Caco-2 (cell line): Measurements from ENCODE around the gene TMEM203. TPM values are rescaled to one million over a fixed set of nuclear protein-coding genes. Genes with fewer than 3 reads are reported as not detected.

Experiments used
- BruUV-seq: library from RNA; stranded (reverse); fragments of 400-500 nt; replicated peaks from 2 replicates; lab custom pipeline; 2021; lab: Mats Ljungman, UMichigan
- CTCF ChIA-PET: fragments of 300-600 bp; sonication (Branson Sonifier 250); formaldehyde crosslinking; loops from one replicate; lab custom pipeline; 2022; ENCODE audit warnings: antibody characterized with exemption; lab: Charles Lee
- POLR2A ChIA-PET: fragments of 300-600 bp; sonication (Branson Sonifier 250); formaldehyde crosslinking; loops from one replicate; lab custom pipeline; 2022; ENCODE audit warnings: antibody characterized with exemption; lab: Charles Lee
- DNase-seq, 2 experiments: peaks; one replicate each; pipeline versions ENCODE4 v3.0.0 to v3.0.0-alpha.2; 2020 to 2022
- H3K27me3 ChIP-seq: replicated peaks from 2 replicates; pipeline ENCODE4 v1.6.0; 2011; ENCODE audit warnings: low read length; ENCODE audit not compliant: control insufficient read depth, insufficient read depth
- H3K36me3 ChIP-seq: 2 replicates; pipeline ENCODE4 v1.5.1; 2011; ENCODE audit warnings: low read length; ENCODE audit not compliant: control insufficient read depth, insufficient read depth
- H3K4me1 ChIP-seq: fragments of 250-450 bp; sonication (Bioruptor Pico); 2 replicates; pipeline ENCODE4 v1.5.1; 2020; ENCODE audit warnings: mild to moderate bottlenecking
- H3K4me3 ChIP-seq: 2 replicates; pipeline ENCODE4 v1.5.1; 2011; ENCODE audit warnings: low read depth, mild to moderate bottlenecking, control low read depth, low read length
- H3K9me3 ChIP-seq: fragments of 250-450 bp; sonication (Bioruptor Pico); 2 replicates; pipeline ENCODE4 v1.5.1; 2020; ENCODE audit warnings: mild to moderate bottlenecking, moderate library complexity
- H3K27ac Mint-ChIP-seq: one replicate; pipeline ENCODE4 v1.8.0; 2022; ENCODE audit warnings: mixed read lengths; ENCODE audit not compliant: unreplicated experiment
- H3K27me3 Mint-ChIP-seq: one replicate; pipeline ENCODE4 v1.8.0; 2022; ENCODE audit warnings: mixed read lengths; ENCODE audit not compliant: insufficient read depth, unreplicated experiment
- H3K36me3 Mint-ChIP-seq: one replicate; pipeline ENCODE4 v1.8.0; 2022; ENCODE audit warnings: mild to moderate bottlenecking, mixed read lengths; ENCODE audit not compliant: insufficient read depth, unreplicated experiment
- H3K4me1 Mint-ChIP-seq: one replicate; pipeline ENCODE4 v1.8.0; 2022; ENCODE audit warnings: low read depth, mixed read lengths; ENCODE audit not compliant: unreplicated experiment
- H3K4me3 Mint-ChIP-seq: one replicate; pipeline ENCODE4 v1.8.0; 2022; ENCODE audit warnings: mild to moderate bottlenecking, moderate library complexity, mixed read lengths; ENCODE audit not compliant: unreplicated experiment
- H3K9me3 Mint-ChIP-seq: one replicate; pipeline ENCODE4 v1.8.0; 2022; ENCODE audit warnings: mixed read lengths; ENCODE audit not compliant: unreplicated experiment
- CTCF ChIP-seq, 2 experiments: fragments of 200-600 bp in 1 of 2; IDR thresholded peaks; 1 replicate in 1 of 2; 2 replicates in 1 of 2; pipeline versions ENCODE4 v1.5.1 to v1.8.0; 2011 to 2022; ENCODE audit warnings: antibody characterized with exemption in 1 of 2, control low read depth in 1 of 2, inconsistent platforms in 1 of 2, low read depth in 1 of 2, low read length in 1 of 2, mild to moderate bottlenecking in 1 of 2, moderate library complexity in 1 of 2; ENCODE audit not compliant: insufficient read depth in 1 of 2, severe bottlenecking in 1 of 2, unreplicated experiment in 1 of 2
- intact Hi-C: fragments of 100-400 bp; cut with micrococcal nuclease; formaldehyde crosslinking; loops from one replicate; pipeline ENCODE4 v1.10.0; 2022; ENCODE audit not compliant: unreplicated experiment
- total RNA-seq: library from RNA; stranded (reverse); gene quantifications from 2 replicates; pipeline ENCODE4 v1.2.3, GENCODE V29; 2022

Gene TMEM203
- total RNA-seq, 1 experiment from 2014 or later = 38.4 TPM

GRCh38 chr9:137167747-137168572 lies 37.5 kb downstream of the TMEM203 start:
- no peaks in the 10 kb centered on the region for H3K9me3 ChIP-seq
- BruUV-seq = no TSS peak
- Mint-ChIP-seq H3K36me3 (peaks cover under 1% of the 10 kb centered on the region), H3K27me3 (peaks cover 4% of the 10 kb centered on the region), H3K4me1 (peaks cover 6% of the 10 kb centered on the region), H3K9me3 (no peaks in the 10 kb centered on the region), H3K4me3 (peak overlapping the region; percentile 79), H3K27ac (no peak overlapping the region)
- intact Hi-C loops = loop anchor here (5.0 kb wide), 1 partner anchor 41 kb away; no protein-coding TSS in a partner anchor
- H3K4me3 ChIP-seq = peak overlapping the region; percentile 74
- peaks cover 2% of the 10 kb centered on the region; the same call in 1 of the 2 replicates for H3K27me3 ChIP-seq
- no peaks in the 10 kb centered on the region for H3K36me3 ChIP-seq
- ChIA-PET POLR2A (interaction anchor here (0.5 to 1.6 kb wide), 3 partner anchors 33 to 684 kb away, joined by 3 to 5 read pairs (median 5); partner anchors contain the start of gene TPRN), CTCF (interaction anchor here (0.6 to 3.1 kb wide), 7 partner anchors 9 to 274 kb away, joined by 3 to 16 read pairs (median 8); partner anchors contain the start of genes ANAPC2, RNF224 and SSNA1)
- peaks cover 13% of the 10 kb centered on the region for H3K4me1 ChIP-seq
- DNase-seq = peak; percentile 83 to 85
- no peak for TF ChIP-seq CTCF (IDR thresholded peaks at IDR 0.05; ENCODE audit: insufficient read depth in 1 of 2, low read depth in 1 of 2, low read length in 1 of 2, severe bottlenecking in 1 of 2, unreplicated experiment in 1 of 2)

- ChIA-PET POLR2A (no interaction called here), CTCF (interaction anchor here (0.6 to 3.1 kb wide), 5 partner anchors 9 to 138 kb away, joined by 3 to 16 read pairs (median 8); partner anchors contain the start of genes ANAPC2 and SSNA1)
- H3K4me3 Mint-ChIP-seq = peak overlapping the region; percentile 79
- Histone ChIP-seq H3K36me3 (no peaks in the 10 kb centered on the region), H3K9me3 (no peaks in the 10 kb centered on the region), H3K4me3 (no peak overlapping the region), H3K4me1 (peaks cover 13% of the 10 kb centered on the region), H3K27me3 (peaks cover 2% of the 10 kb centered on the region; the same call in 1 of the 2 replicates)
- BruUV-seq = no TSS peak
- no peak overlapping the region for H3K27ac Mint-ChIP-seq
- intact Hi-C loops = loop anchor here (5.0 kb wide), 1 partner anchor 40 kb away; no protein-coding TSS in a partner anchor
- H3K4me1 Mint-ChIP-seq = peaks cover 6% of the 10 kb centered on the region
- no peaks in the 10 kb centered on the region for H3K36me3 Mint-ChIP-seq
- peaks cover 8% of the 10 kb centered on the region for H3K27me3 Mint-ChIP-seq
- H3K9me3 Mint-ChIP-seq = no peaks in the 10 kb centered on the region
- no peak for DNase-seq
- TF ChIP-seq CTCF (IDR thresholded peaks at IDR 0.05; ENCODE audit: insufficient read depth in 1 of 2, low read depth in 1 of 2, low read length in 1 of 2, severe bottlenecking in 1 of 2, unreplicated experiment in 1 of 2) = no peak
These were observed 38.1 kb downstream of the TMEM203 start for GRCh38 chr9:137167277-137167746.
